MM.1S (cell line): Measurements from ENCODE around the gene HYAL1.

Experiments
- DNase-seq: peaks from one replicate; pipeline ENCODE4 v3.0.0-alpha.2; 2015
- H2AFZ ChIP-seq: fragments of 300-600 bp; sonication (generic); 2 replicates; pipeline ENCODE4 v1.6.0; 2016; ENCODE audit warnings: antibody characterized with exemption, low read length
- H3F3A ChIP-seq: fragments of 300-600 bp; sonication (generic); 2 replicates; pipeline ENCODE4 v1.6.1; 2016; ENCODE audit warnings: mild to moderate bottlenecking, antibody characterized with exemption, low read length, moderate library complexity, mixed read lengths; ENCODE audit not compliant: insufficient read depth
- H3K27ac ChIP-seq: fragments of 300-600 bp; sonication (generic); 2 replicates; pipeline ENCODE4 v1.5.1; 2016; ENCODE audit warnings: mild to moderate bottlenecking, low read length
- H3K27me3 ChIP-seq: fragments of 300-600 bp; sonication (generic); replicated peaks from 2 replicates; pipeline ENCODE4 v1.6.0; 2016; ENCODE audit warnings: low read length; ENCODE audit not compliant: insufficient read depth
- H3K36me3 ChIP-seq: fragments of 300-600 bp; sonication (generic); replicated peaks from 2 replicates; pipeline ENCODE4 v1.6.1; 2016; ENCODE audit warnings: mild to moderate bottlenecking, low read length, mixed read lengths; ENCODE audit not compliant: insufficient read depth
- H3K4me1 ChIP-seq: fragments of 300-600 bp; sonication (generic); 2 replicates; pipeline ENCODE4 v1.6.1; 2016; ENCODE audit warnings: low read length, mixed read lengths
- H3K4me2 ChIP-seq: fragments of 300-600 bp; sonication (generic); 2 replicates; pipeline ENCODE4 v1.6.0; 2016; ENCODE audit warnings: low read depth, low read length
- H3K4me3 ChIP-seq: fragments of 300-600 bp; sonication (generic); 2 replicates; pipeline ENCODE4 v1.5.1; 2016; ENCODE audit warnings: low read length, mixed read lengths
- H3K79me2 ChIP-seq: fragments of 300-600 bp; sonication (generic); 2 replicates; pipeline ENCODE4 v1.6.1; 2016; ENCODE audit warnings: mixed run types, low read length, mixed read lengths
- H3K9ac ChIP-seq: fragments of 300-600 bp; sonication (generic); 2 replicates; pipeline ENCODE4 v1.6.1; 2016; ENCODE audit warnings: low read length, mixed read lengths
- H3K9me2 ChIP-seq: fragments of 300-600 bp; sonication (generic); replicated peaks from 2 replicates; pipeline ENCODE4 v1.6.1; 2016; ENCODE audit warnings: mild to moderate bottlenecking, low read length, mixed read lengths; ENCODE audit not compliant: insufficient read depth
- H3K9me3 ChIP-seq: fragments of 300-600 bp; sonication (generic); replicated peaks from 2 replicates; pipeline ENCODE4 v1.6.1; 2016; ENCODE audit warnings: mild to moderate bottlenecking, low read length, mixed read lengths; ENCODE audit not compliant: insufficient read depth
- H4K20me1 ChIP-seq: fragments of 300-600 bp; sonication (generic); 2 replicates; pipeline ENCODE4 v1.6.1; 2016; ENCODE audit warnings: mild to moderate bottlenecking, low read length, moderate library complexity, mixed read lengths; ENCODE audit not compliant: insufficient read depth
- CTCF ChIP-seq: fragments of 300-600 bp; sonication (generic); IDR thresholded peaks from 2 replicates; pipeline ENCODE4 v1.5.1; 2016; ENCODE audit warnings: antibody characterized with exemption, low read length, mixed read lengths
- EZH2 ChIP-seq: fragments of 300-600 bp; sonication (generic); optimal IDR thresholded peaks from 2 replicates; pipeline ENCODE3; 2017; ENCODE audit warnings: low read depth, mild to moderate bottlenecking, antibody characterized with exemption, low read length, mixed read lengths
- EZH2phosphoT487 ChIP-seq: fragments of 300-600 bp; sonication (generic); IDR thresholded peaks from 2 replicates; pipeline ENCODE4 v1.6.1; 2018; ENCODE audit warnings: antibody characterized with exemption, low read length

HYAL1 gene

GRCh38 chr3:50254577-50255250 is 48.7 kb downstream of the HYAL1 start:
- no peak overlapping the region for H3K4me3 ChIP-seq
- H3F3A ChIP-seq = 0 out of 2 replicates have a peak, but pooled peaks cover 6% of the 10 kb centered on the region
- H3K36me3 ChIP-seq = peaks cover 8% of the 10 kb centered on the region
- H4K20me1 ChIP-seq = peaks cover 7% of the 10 kb centered on the region; the same call in 1 of the 2 replicates
- H3K27ac ChIP-seq = no peak overlapping the region
- no peak for TF ChIP-seq CTCF
- TF ChIP-seq EZH2 = no peak
- no peak for TF ChIP-seq EZH2phosphoT487
- no peak overlapping the region for H3K9ac ChIP-seq
- H3K4me2 ChIP-seq = no peak overlapping the region
- peaks cover 24% of the 10 kb centered on the region for H3K79me2 ChIP-seq
- no peaks in the 10 kb centered on the region for H3K9me2 ChIP-seq
- no peak overlapping the region for H2AFZ ChIP-seq
- H3K27me3 ChIP-seq = no peaks in the 10 kb centered on the region
- H3K9me3 ChIP-seq = no peaks in the 10 kb centered on the region
- H3K4me1 ChIP-seq = no peaks in the 10 kb centered on the region
- DNase-seq = no peak

DNA sequence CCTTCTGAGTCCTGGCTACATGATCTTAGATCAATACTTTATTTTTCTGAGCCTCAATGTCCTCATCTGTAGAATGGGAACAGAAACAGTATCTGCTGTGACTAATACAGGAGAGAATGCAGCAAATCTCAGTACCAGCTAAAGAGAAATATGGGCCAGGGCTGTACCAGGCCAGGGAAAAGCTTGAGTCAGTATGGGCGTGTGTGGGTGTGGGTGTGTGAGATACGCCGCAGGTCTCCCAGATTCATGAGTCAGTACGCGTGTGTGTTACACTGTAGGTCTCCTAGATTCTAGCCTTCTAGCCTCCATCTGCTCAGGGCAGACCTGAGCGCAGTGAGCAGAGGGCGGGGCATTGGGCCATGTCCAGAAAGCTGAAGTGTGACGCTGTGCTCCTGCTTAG is 52.2 kb downstream of the HYAL1 start:
- Histone ChIP-seq H3K27me3 (no peaks in the 10 kb centered on the region), H4K20me1 (peaks cover 9% of the 10 kb centered on the region; the same call in 1 of the 2 replicates), H2AFZ (no peak overlapping the region), H3K4me1 (peaks cover 13% of the 10 kb centered on the region), H3K4me3 (no peak overlapping the region), H3K9me2 (no peaks in the 10 kb centered on the region), H3K9me3 (no peaks in the 10 kb centered on the region), H3K4me2 (no peak overlapping the region), H3K79me2 (peaks cover 59% of the 10 kb centered on the region), H3K27ac (no peak overlapping the region), H3K36me3 (no peaks in the 10 kb centered on the region), H3K9ac (no peak overlapping the region), H3F3A (peaks cover 11% of the 10 kb centered on the region)
- no peak for DNase-seq
- TF ChIP-seq EZH2phosphoT487 = no peak
- no peak for TF ChIP-seq CTCF
- no peak for TF ChIP-seq EZH2

GRCh38 chr3:50250514-50250913 is 52.9 kb downstream of the HYAL1 start:
- Histone ChIP-seq H2AFZ (no peak overlapping the region), H3K79me2 (peaks cover 66% of the 10 kb centered on the region), H3K4me1 (peaks cover 13% of the 10 kb centered on the region), H4K20me1 (peaks cover 9% of the 10 kb centered on the region; the same call in 1 of the 2 replicates), H3K36me3 (no peaks in the 10 kb centered on the region), H3K9ac (no peak overlapping the region), H3K4me3 (no peak overlapping the region), H3K9me2 (no peaks in the 10 kb centered on the region), H3K27me3 (no peaks in the 10 kb centered on the region), H3K4me2 (no peak overlapping the region), H3F3A (peaks cover 18% of the 10 kb centered on the region), H3K27ac (no peak overlapping the region), H3K9me3 (no peaks in the 10 kb centered on the region)
- no peak for DNase-seq
- no peak for TF ChIP-seq CTCF
- TF ChIP-seq EZH2 = no peak
- TF ChIP-seq EZH2phosphoT487 = no peak
